Endodermal cell (in vitro differentiated cells): Measurements from ENCODE around the gene KDM7A. TPM values are rescaled to one million over a fixed set of nuclear protein-coding genes. Genes with fewer than 3 reads are reported as not detected.

Experiments
- DNase-seq: peaks from one replicate; pipeline ENCODE4 v3.0.0-alpha.2; 2017
- H3K27ac ChIP-seq: 2 replicates; pipeline ENCODE4 v1.5.1; 2013; ENCODE audit warnings: mild to moderate bottlenecking, low read depth, low read length, moderate library complexity
- H3K27me3 ChIP-seq: 2 replicates; pipeline ENCODE4 v1.6.1; 2013; ENCODE audit warnings: mild to moderate bottlenecking, low read length, moderate library complexity; ENCODE audit not compliant: insufficient read depth, control insufficient read depth, poor library complexity, severe bottlenecking
- H3K36me3 ChIP-seq: 2 replicates; pipeline ENCODE4 v1.7.0; 2013; ENCODE audit warnings: mild to moderate bottlenecking, low read length, moderate library complexity; ENCODE audit not compliant: control insufficient read depth, insufficient read depth
- H3K4me1 ChIP-seq: one replicate; pipeline ENCODE4 v1.7.0; 2013; ENCODE audit warnings: low read length; ENCODE audit not compliant: control insufficient read depth, insufficient read depth
- H3K4me3 ChIP-seq: 2 replicates; pipeline ENCODE4 v1.5.1; 2013; ENCODE audit warnings: mild to moderate bottlenecking, low read length, moderate library complexity
- H3K9ac ChIP-seq: 2 replicates; pipeline ENCODE4 v1.6.1; 2013; ENCODE audit warnings: mild to moderate bottlenecking, low read length, moderate library complexity; ENCODE audit not compliant: poor library complexity, severe bottlenecking; ENCODE audit errors: extremely low read depth
- H3K9me3 ChIP-seq: 2 replicates; pipeline ENCODE4 v1.6.1; 2013; ENCODE audit warnings: mild to moderate bottlenecking, low read length, moderate library complexity; ENCODE audit not compliant: control insufficient read depth
- H3K27ac Mint-ChIP-seq: 2 replicates; pipeline ENCODE4 v1.8.0; 2020; ENCODE audit warnings: mixed read lengths
- H3K27me3 Mint-ChIP-seq: 2 replicates; pipeline ENCODE4 v1.8.0; 2021; ENCODE audit warnings: mild to moderate bottlenecking, mixed read lengths; ENCODE audit not compliant: insufficient read depth
- H3K36me3 Mint-ChIP-seq: 2 replicates; pipeline ENCODE4 v1.8.0; 2020; ENCODE audit warnings: low read depth, mixed read lengths
- H3K4me1 Mint-ChIP-seq: 2 replicates; pipeline ENCODE4 v1.8.0; 2020; ENCODE audit warnings: mixed read lengths
- H3K4me3 Mint-ChIP-seq: 2 replicates; pipeline ENCODE4 v1.8.0; 2020; ENCODE audit warnings: mild to moderate bottlenecking, moderate library complexity, mixed read lengths
- H3K9me3 Mint-ChIP-seq: 2 replicates; pipeline ENCODE4 v1.8.0; 2020; ENCODE audit warnings: mild to moderate bottlenecking, mixed read lengths
- CTCF ChIP-seq: fragments of 200-600 bp; sonication (generic); conservative IDR thresholded peaks from 2 replicates; pipeline ENCODE4 v1.5.0; 2021; ENCODE audit warnings: antibody characterized with exemption, mild to moderate bottlenecking
- WGBS, 2 experiments: methylation state at CpG; one replicate each; pipeline versions ENCODE4 v1.1.5 to v1.1.7; 2013; ENCODE audit warnings: missing lambda C conversion rate in 2 of 2, mixed read lengths in 1 of 2; ENCODE audit not compliant: insufficient coverage in 1 of 2, insufficient read length in 1 of 2; 5-methylcytosine and 5-hydroxymethylcytosine counted together
- total RNA-seq, 2 donors: library from RNA; stranded (reverse); fragmentation: NEBNext Ultra II Directional in 1 of 2; extraction: Animal tissue kit (Norgen Biotek cat#: 25700) in 1 of 2; gene quantifications; 2 replicates in 1 of 2; 3 replicates in 1 of 2; pipeline ENCODE4 v1.2.1, GENCODE V29; 2021

KDM7A gene
- total RNA-seq, 2 donors from 2014 or later, result 22.9 to 24.5 TPM

- Mint-ChIP-seq H3K27ac (no peak overlapping the region), H3K36me3 (peaks cover 90% of the 10 kb centered on the region)
- no peak overlapping the region for H3K9ac ChIP-seq
Measured at GRCh38 chr7:140096459-140096858, 80.3 kb downstream of the KDM7A start.

GRCh38 chr7:140093375-140093774 lies 83.4 kb downstream of the KDM7A start:
- Mint-ChIP-seq H3K36me3 (peaks cover 78% of the 10 kb centered on the region), H3K27ac (peak overlapping the region; percentile 14), H3K27me3 (no peaks in the 10 kb centered on the region), H3K9me3 (no peaks in the 10 kb centered on the region), H3K4me1 (no peaks in the 10 kb centered on the region), H3K4me3 (no peak overlapping the region)
- no peaks in the 10 kb centered on the region for H3K9me3 ChIP-seq
- no peaks in the 10 kb centered on the region for H3K4me1 ChIP-seq
- WGBS, 2 experiments, result 100% methylated on average over 1 of the region's 1 CpG
- H3K4me3 ChIP-seq, result no peak overlapping the region
- no peak overlapping the region for H3K9ac ChIP-seq
- no peak for DNase-seq
- H3K36me3 ChIP-seq, result peaks cover 83% of the 10 kb centered on the region
- no peak for TF ChIP-seq CTCF
- H3K27ac ChIP-seq, result no peak overlapping the region
- H3K27me3 ChIP-seq, result no peaks in the 10 kb centered on the region

More at GRCh38 chr7:140096459-140096858, 80.3 kb downstream of the KDM7A start:
- H3K9me3 Mint-ChIP-seq, result no peaks in the 10 kb centered on the region
- TF ChIP-seq CTCF, result no peak
- no peaks in the 10 kb centered on the region for H3K27me3 Mint-ChIP-seq
- Histone ChIP-seq H3K4me1 (no peaks in the 10 kb centered on the region), H3K4me3 (no peak overlapping the region), H3K9me3 (no peaks in the 10 kb centered on the region), H3K27ac (no peak overlapping the region), H3K36me3 (peaks cover 93% of the 10 kb centered on the region), H3K27me3 (no peaks in the 10 kb centered on the region)
- no peak overlapping the region for H3K4me3 Mint-ChIP-seq
- no peaks in the 10 kb centered on the region for H3K4me1 Mint-ChIP-seq
- DNase-seq, result no peak
- WGBS, 2 experiments, result 90 to 100% methylated on average over 2 to 4 of the region's 4 CpGs

- no peak overlapping the region for H3K27ac ChIP-seq
- no peak for DNase-seq
- H3K9me3 ChIP-seq, result no peaks in the 10 kb centered on the region
- H3K4me3 ChIP-seq, result no peak overlapping the region
- 100% methylated on average over 2 of the region's 2 CpGs; no CpG with 5 or more reads in 1 of the 2 experiments for WGBS, 2 experiments
- TF ChIP-seq CTCF, result no peak
- Mint-ChIP-seq H3K36me3 (peaks cover 12% of the 10 kb centered on the region), H3K4me3 (no peak overlapping the region), H3K9me3 (no peaks in the 10 kb centered on the region), H3K27ac (no peak overlapping the region), H3K4me1 (peaks cover 11% of the 10 kb centered on the region), H3K27me3 (no peaks in the 10 kb centered on the region)
- peaks cover 16% of the 10 kb centered on the region for H3K36me3 ChIP-seq
- no peak overlapping the region for H3K9ac ChIP-seq
- H3K27me3 ChIP-seq, result no peaks in the 10 kb centered on the region
- H3K4me1 ChIP-seq, result no peaks in the 10 kb centered on the region
Measured at GRCh38 chr7:140085447-140085846, 91.3 kb downstream of the KDM7A start.
